ENCODE data around the gene CNTN5.

DNA sequence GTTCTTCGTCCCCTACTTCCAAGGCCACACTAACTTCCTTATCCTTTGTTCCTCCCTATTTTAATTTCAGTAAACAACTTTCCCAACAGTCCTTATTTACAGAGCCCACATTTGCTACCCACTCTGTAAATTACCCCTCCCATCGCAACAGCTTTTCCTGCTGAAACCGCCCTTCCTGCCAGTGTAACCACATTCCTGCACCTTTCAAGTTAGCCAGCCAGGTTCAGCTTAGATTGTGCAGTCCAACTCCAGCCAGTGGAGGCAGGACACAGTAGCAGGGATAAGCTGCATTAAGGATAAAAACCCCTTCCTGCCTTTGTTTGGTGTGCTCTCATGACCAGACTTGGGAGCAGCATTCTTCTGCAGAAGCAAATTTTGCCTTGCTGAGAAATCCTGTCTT, 898.0 kb downstream of the CNTN5 start:
- TF ChIP-seq, protein P1, sequence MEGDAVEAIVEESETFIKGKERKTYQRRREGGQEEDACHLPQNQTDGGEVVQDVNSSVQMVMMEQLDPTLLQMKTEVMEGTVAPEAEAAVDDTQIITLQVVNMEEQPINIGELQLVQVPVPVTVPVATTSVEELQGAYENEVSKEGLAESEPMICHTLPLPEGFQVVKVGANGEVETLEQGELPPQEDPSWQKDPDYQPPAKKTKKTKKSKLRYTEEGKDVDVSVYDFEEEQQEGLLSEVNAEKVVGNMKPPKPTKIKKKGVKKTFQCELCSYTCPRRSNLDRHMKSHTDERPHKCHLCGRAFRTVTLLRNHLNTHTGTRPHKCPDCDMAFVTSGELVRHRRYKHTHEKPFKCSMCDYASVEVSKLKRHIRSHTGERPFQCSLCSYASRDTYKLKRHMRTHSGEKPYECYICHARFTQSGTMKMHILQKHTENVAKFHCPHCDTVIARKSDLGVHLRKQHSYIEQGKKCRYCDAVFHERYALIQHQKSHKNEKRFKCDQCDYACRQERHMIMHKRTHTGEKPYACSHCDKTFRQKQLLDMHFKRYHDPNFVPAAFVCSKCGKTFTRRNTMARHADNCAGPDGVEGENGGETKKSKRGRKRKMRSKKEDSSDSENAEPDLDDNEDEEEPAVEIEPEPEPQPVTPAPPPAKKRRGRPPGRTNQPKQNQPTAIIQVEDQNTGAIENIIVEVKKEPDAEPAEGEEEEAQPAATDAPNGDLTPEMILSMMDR (IDR thresholded peaks at IDR 0.05) = no peak
- no peak for TF ChIP-seq POLR2AphosphoS5 (IDR thresholded peaks at IDR 0.05)
- TF ChIP-seq POLR2A (IDR thresholded peaks at IDR 0.05) = no peak
- TF ChIP-seq EP300 (IDR thresholded peaks at IDR 0.05) = no peak

Measured in suprapubic skin (tissue), 4 donors.